DOHH2 (cell line): ENCODE data around the gene USP1.

Experiments used
- CTCF ChIP-seq: fragments of 200-600 bp; sonication (generic); IDR thresholded peaks from one replicate; pipeline ENCODE4 v1.5.1; 2014; ENCODE audit warnings: antibody characterized with exemption, mild to moderate bottlenecking, low read depth, low read length; ENCODE audit not compliant: poor library complexity, severe bottlenecking
- EZH2phosphoT487 ChIP-seq: fragments of 200-600 bp; sonication (generic); IDR thresholded peaks from 2 replicates; pipeline ENCODE4 v1.6.1; 2017; ENCODE audit warnings: borderline replicate concordance, mild to moderate bottlenecking, antibody characterized with exemption, low read length, moderate library complexity, mixed read lengths

- TF ChIP-seq CTCF (no peak), EZH2phosphoT487 (no peak)
Measured at GRCh38 chr1:62434618-62435001, 2.2 kb upstream of the USP1 start.
